H1 (cell line): ENCODE data around the gene GSG1L. TPM values are rescaled to one million over a fixed set of nuclear protein-coding genes. Genes with fewer than 3 reads are reported as not detected.

ENCODE experiments used
- CTCF ChIA-PET: fragments of 300-600 bp; sonication (Branson Sonifier 250); formaldehyde crosslinking; loops from one replicate; lab custom pipeline; 2021; ENCODE audit not compliant: partially characterized antibody; lab: Charles Lee
- POLR2A ChIA-PET: fragments of 300-600 bp; sonication (Branson Sonifier 250); formaldehyde crosslinking; loops from one replicate; lab custom pipeline; 2021; ENCODE audit warnings: inconsistent platforms; ENCODE audit not compliant: partially characterized antibody; lab: Charles Lee
- DNase-seq, 2 experiments: peaks; one replicate each; pipeline versions ENCODE4 v3.0.0 to v3.0.0-alpha.2; 2010 to 2022; ENCODE audit warnings: low spot score in 2 of 2, low read depth in 1 of 2, mixed read lengths in 1 of 2
- FAIRE-seq: peaks from 2 replicates; lab custom pipeline; 2011; peaks lifted over from hg19 to GRCh38; lab: Jason Lieb, UNC
- H2AFZ ChIP-seq: 2 replicates; pipeline ENCODE4 v1.8.1; 2012; ENCODE audit warnings: low read length, inconsistent platforms
- H2AK5ac ChIP-seq: 2 replicates; pipeline ENCODE4 v1.6.1; 2013; ENCODE audit warnings: low read depth, low read length
- H2BK120ac ChIP-seq: replicated peaks from 2 replicates; pipeline ENCODE3; 2013; ENCODE audit warnings: low read depth, low read length, inconsistent platforms
- H2BK12ac ChIP-seq: 2 replicates; pipeline ENCODE4 v1.6.1; 2013; ENCODE audit warnings: low read depth, low read length
- H2BK15ac ChIP-seq: 2 replicates; pipeline ENCODE4 v1.6.1; 2013; ENCODE audit warnings: low read length
- H2BK20ac ChIP-seq: 2 replicates; pipeline ENCODE4 v1.6.1; 2013; ENCODE audit warnings: low read length
- H2BK5ac ChIP-seq: 2 replicates; pipeline ENCODE4 v1.6.1; 2013; ENCODE audit warnings: low read depth, low read length
- H3K14ac ChIP-seq: 2 replicates; pipeline ENCODE4 v1.6.1; 2013; ENCODE audit warnings: inconsistent platforms; ENCODE audit not compliant: insufficient read length
- H3K18ac ChIP-seq: 2 replicates; pipeline ENCODE4 v1.6.1; 2013; ENCODE audit warnings: low read length; ENCODE audit errors: extremely low read depth
- H3K23ac ChIP-seq: 2 replicates; pipeline ENCODE4 v1.6.1; 2013; ENCODE audit warnings: inconsistent platforms; ENCODE audit not compliant: insufficient read length
- H3K23me2 ChIP-seq: 2 replicates; pipeline ENCODE4 v1.6.1; 2013; ENCODE audit warnings: low read depth, low read length
- H3K27ac ChIP-seq: 2 replicates; pipeline ENCODE4 v1.6.1; 2011; ENCODE audit warnings: low read depth, low read length, inconsistent platforms
- H3K27me3 ChIP-seq, 4 experiments: replicated peaks in 1 of 4; 1 replicate in 1 of 4; 2 replicates in 3 of 4; pipeline versions ENCODE4 v1.6.1 to v1.8.1; 2011 to 2013; ENCODE audit warnings: low read length in 3 of 4, mild to moderate bottlenecking in 3 of 4, inconsistent platforms in 2 of 4, mixed read lengths in 2 of 4, moderate library complexity in 1 of 4; ENCODE audit not compliant: control insufficient read depth in 3 of 4, insufficient read depth in 3 of 4; ENCODE audit errors: extremely low read depth in 1 of 4
- H3K36me3 ChIP-seq, 4 experiments: 2 replicates each; pipeline versions ENCODE4 v1.6.1 to v1.8.1; 2011 to 2013; ENCODE audit warnings: mild to moderate bottlenecking in 4 of 4, low read length in 3 of 4, moderate library complexity in 2 of 4, control low read depth in 1 of 4, inconsistent platforms in 1 of 4; ENCODE audit not compliant: insufficient read depth in 4 of 4, control insufficient read depth in 2 of 4
- H3K4ac ChIP-seq: replicated peaks from 2 replicates; pipeline ENCODE3; 2013; ENCODE audit warnings: low read length, low read depth, mixed read lengths, inconsistent platforms; ENCODE audit not compliant: insufficient read length
- H3K4me1 ChIP-seq, 4 experiments: replicated peaks in 1 of 4; 1 replicate in 1 of 4; 2 replicates in 3 of 4; pipeline versions ENCODE4 v1.6.1 to v1.8.1; 2011 to 2013; ENCODE audit warnings: low read length in 3 of 4, inconsistent platforms in 2 of 4, mixed read lengths in 1 of 4; ENCODE audit not compliant: insufficient read depth in 4 of 4, control insufficient read depth in 3 of 4
- H3K4me2 ChIP-seq, 2 experiments: 2 replicates each; pipeline versions ENCODE4 v1.6.1 to v1.8.1; 2011 to 2013; ENCODE audit warnings: low read depth in 2 of 2, low read length in 2 of 2, control low read depth in 1 of 2, inconsistent platforms in 1 of 2, mild to moderate bottlenecking in 1 of 2; ENCODE audit not compliant: insufficient read depth in 1 of 2
- H3K4me3 ChIP-seq, 4 experiments: fragments of 200-600, 300-600 bp in 1 of 4; sonication (generic), shearing (Covaris generic), sonication (Bioruptor Twin) in 1 of 4; 2 replicates each; pipeline versions ENCODE4 v1.5.1 to v1.8.1; 2011 to 2016; ENCODE audit warnings: low read length in 4 of 4, low read depth in 3 of 4, control low read depth in 2 of 4, inconsistent platforms in 2 of 4, mild to moderate bottlenecking in 2 of 4, mixed read lengths in 1 of 4, moderate library complexity in 1 of 4; ENCODE audit not compliant: insufficient read depth in 2 of 4; ENCODE audit errors: extremely low read depth in 1 of 4
- H3K56ac ChIP-seq: replicated peaks from 2 replicates; pipeline ENCODE3; 2013; ENCODE audit warnings: low read depth, mild to moderate bottlenecking, mixed read lengths, low read length, inconsistent platforms; ENCODE audit not compliant: insufficient read length
- H3K79me1 ChIP-seq: 2 replicates; pipeline ENCODE4 v1.6.1; 2013; ENCODE audit warnings: low read depth, low read length, control low read depth
- H3K79me2 ChIP-seq, 2 experiments: 2 replicates each; pipeline versions ENCODE4 v1.6.1 to v1.8.1; 2012 to 2013; ENCODE audit warnings: low read length in 2 of 2, mild to moderate bottlenecking in 2 of 2, inconsistent platforms in 1 of 2; ENCODE audit not compliant: insufficient read depth in 2 of 2, control insufficient read depth in 1 of 2
- H3K9ac ChIP-seq, 4 experiments: replicated peaks in 1 of 4; 1 replicate in 1 of 4; 2 replicates in 3 of 4; pipeline versions ENCODE4 v1.6.1 to v1.8.1; 2011 to 2013; ENCODE audit warnings: low read depth in 3 of 4, low read length in 3 of 4, control low read depth in 2 of 4, mild to moderate bottlenecking in 2 of 4, moderate library complexity in 2 of 4, inconsistent platforms in 1 of 4; ENCODE audit errors: extremely low read depth in 1 of 4
- H3K9me3 ChIP-seq, 2 experiments: 2 replicates each; pipeline versions ENCODE4 v1.6.1 to v1.8.1; 2012 to 2013; ENCODE audit warnings: mild to moderate bottlenecking in 2 of 2, moderate library complexity in 2 of 2, control low read depth in 1 of 2, inconsistent platforms in 1 of 2, low read depth in 1 of 2, low read length in 1 of 2, mixed read lengths in 1 of 2; ENCODE audit not compliant: insufficient read depth in 2 of 2
- H4K20me1 ChIP-seq, 2 experiments: replicated peaks in 1 of 2; 2 replicates each; pipeline versions ENCODE3 to v1.8.1; 2011 to 2013; ENCODE audit warnings: inconsistent platforms in 2 of 2, low read length in 2 of 2, mild to moderate bottlenecking in 1 of 2; ENCODE audit not compliant: insufficient read depth in 2 of 2, control insufficient read depth in 1 of 2
- H4K5ac ChIP-seq: 2 replicates; pipeline ENCODE4 v1.6.1; 2013; ENCODE audit warnings: low read length, low read depth, mixed read lengths, inconsistent platforms; ENCODE audit not compliant: insufficient read length
- H4K8ac ChIP-seq: 2 replicates; pipeline ENCODE4 v1.8.0; 2013; ENCODE audit warnings: mild to moderate bottlenecking, moderate library complexity, low read length, inconsistent platforms; ENCODE audit not compliant: insufficient read depth; ENCODE audit errors: extremely low read depth
- H4K91ac ChIP-seq: replicated peaks from 2 replicates; pipeline ENCODE3; 2013; ENCODE audit warnings: low read length, mixed read lengths, inconsistent platforms; ENCODE audit not compliant: insufficient read length
- GABPA ChIP-seq: IDR thresholded peaks from 2 replicates; pipeline ENCODE4 v1.6.1; 2011; ENCODE audit warnings: mild to moderate bottlenecking, low read length, moderate library complexity, borderline replicate concordance; ENCODE audit not compliant: insufficient read depth
- ZNF274 ChIP-seq: IDR thresholded peaks from 2 replicates; pipeline ENCODE4 v1.7.0; 2012; ENCODE audit warnings: low read length, borderline replicate concordance; ENCODE audit errors: extremely low read depth
- WGBS, 2 experiments: shearing (Covaris generic) in 1 of 2; methylation state at CpG; one replicate each; pipeline versions ENCODE4 v1.1.6 to v1.1.7; 2013 to 2015; ENCODE audit warnings: low lambda C conversion rate in 2 of 2, mixed read lengths in 2 of 2, inconsistent platforms in 1 of 2, low coverage in 1 of 2, missing lambda C conversion rate in 1 of 2; ENCODE audit not compliant: insufficient replicate concordance in 2 of 2, insufficient coverage in 1 of 2, insufficient read length in 1 of 2; ENCODE audit errors: extremely low coverage in 1 of 2, missing lambda C conversion rate in 1 of 2; 5-methylcytosine and 5-hydroxymethylcytosine counted together
- polyA plus RNA-seq, 7 experiments: library from polyadenylated mRNA; depleted of rRNA in 3 of 7; stranded (reverse) in 5 of 7; unstranded in 2 of 7; fragments of >200 nt in 5 of 7; fragments of 200-250 nt in 2 of 7; gene quantifications; 1 replicate in 5 of 7; 2 replicates in 1 of 7; 4 replicates in 1 of 7; pipeline versions ENCODE4 v1.2.1 to v1.2.3, GENCODE V29; 2011 to 2013; ENCODE audit warnings: missing spikeins in 2 of 7, mixed read lengths in 2 of 7
- total RNA-seq: library from RNA; stranded (reverse); fragmentation: NEBNext Ultra II Directional; extraction: Animal tissue kit (Norgen Biotek cat#: 25700); gene quantifications from 2 replicates; pipeline ENCODE4 v1.2.1, GENCODE V29; 2021

GSG1L gene
- total and polyA plus RNA-seq, 2 of the 8 experiments (the other 6 are each of a cell fraction or from before 2014, with no cell fraction given) = 0.71 to 1.1 TPM

DNA sequence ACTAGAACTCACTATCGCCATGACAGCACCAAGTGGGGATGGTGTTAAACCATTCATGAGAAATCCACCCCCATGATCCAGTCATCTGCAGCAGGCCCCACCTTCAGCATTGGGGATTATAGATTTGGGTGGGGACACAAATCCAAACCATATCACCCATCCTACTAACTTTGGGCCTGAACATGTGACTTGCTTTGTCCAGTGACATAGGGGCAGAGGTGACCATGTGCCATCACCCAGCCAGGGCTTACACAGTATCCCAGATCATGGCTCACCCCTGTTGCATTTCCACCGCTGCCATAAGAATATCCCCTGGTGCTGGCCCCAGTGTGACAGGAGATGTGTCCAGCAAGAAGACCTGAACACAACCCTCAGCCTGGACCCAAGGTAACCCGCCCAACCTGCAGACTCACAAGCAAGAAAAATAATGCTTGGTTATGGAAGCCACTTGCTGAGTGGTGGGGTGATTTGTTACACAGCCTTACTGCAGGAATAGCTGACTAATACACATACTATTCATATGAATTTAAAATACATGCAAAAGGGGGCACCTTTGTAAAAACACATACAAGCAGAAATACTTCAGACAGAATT is 130.9 kb downstream of the GSG1L start:
- ChIA-PET CTCF (interaction anchor here (0.6 to 0.8 kb wide), 2 partner anchors 23 to 105 kb away, joined by 3 to 4 read pairs; no protein-coding TSS in a partner anchor), POLR2A (no interaction called here)

More for the DNA sequence above, 130.9 kb downstream of the GSG1L start:
- no peak overlapping the region for H2BK12ac ChIP-seq
- H2AK5ac ChIP-seq = no peak overlapping the region
- no peak overlapping the region for H4K5ac ChIP-seq
- H3K23me2 ChIP-seq = no peaks in the 10 kb centered on the region
- no peak overlapping the region for H4K8ac ChIP-seq
- no peak overlapping the region for H4K91ac ChIP-seq
- H3K4me3 ChIP-seq = no peak overlapping the region
- H3K9ac ChIP-seq = no peak overlapping the region
- H3K27me3 ChIP-seq = no peaks in the 10 kb centered on the region
- H3K36me3 ChIP-seq = no peaks in the 10 kb centered on the region
- TF ChIP-seq ZNF274 (no peak), GABPA (no peak)
- H3K56ac ChIP-seq = no peak overlapping the region
- no peak overlapping the region for H2BK120ac ChIP-seq
- H3K23ac ChIP-seq = no peak overlapping the region
- H2BK20ac ChIP-seq = no peak overlapping the region
- H3K18ac ChIP-seq = no peak overlapping the region
- H2AFZ ChIP-seq = no peak overlapping the region
- H3K79me1 ChIP-seq = no peaks in the 10 kb centered on the region
- no peaks in the 10 kb centered on the region for H3K79me2 ChIP-seq
- H2BK5ac ChIP-seq = no peak overlapping the region
- H3K4me1 ChIP-seq = no peaks in the 10 kb centered on the region
- FAIRE-seq (no peak), DNase-seq (no peak)
- H3K9me3 ChIP-seq = no peaks in the 10 kb centered on the region
- no peaks in the 10 kb centered on the region for H4K20me1 ChIP-seq
- H3K14ac ChIP-seq = no peak overlapping the region
- no peak overlapping the region for H3K4ac ChIP-seq
- 62% methylated on average over 3 of the region's 3 CpGs; no CpG with 5 or more reads in 1 of the 2 experiments for WGBS, 2 experiments
- H2BK15ac ChIP-seq = no peak overlapping the region
- H3K27ac ChIP-seq = no peak overlapping the region
- H3K4me2 ChIP-seq = no peak overlapping the region
